Stimulated activated CD4-positive, alpha-beta T cell treated with anti-CD3 and anti-CD28 coated beads, Interleukin-4, amount 100 ng/mL, for 24 hours (primary cell): ENCODE results near the gene CSRP1.

Experiments used
- DNase-seq: peaks from one replicate; pipeline ENCODE4 v3.0.0-alpha.2; 2020

CSRP1 gene

GRCh38 chr1:201447903-201448871, 58.7 kb downstream of the CSRP1 start:
- peak; percentile 65 for DNase-seq

- DNase-seq = no peak
Observed at GRCh38 chr1:201445310-201445709, 61.6 kb downstream of the CSRP1 start.

GRCh38 chr1:201444792-201445191, 62.1 kb downstream of the CSRP1 start:
- no peak for DNase-seq

GRCh38 chr1:201443747-201444146, 63.2 kb downstream of the CSRP1 start:
- DNase-seq = no peak

- no peak for DNase-seq
Observed at GRCh38 chr1:201436969-201437368, 70.0 kb downstream of the CSRP1 start.

GRCh38 chr1:201436393-201436792, 70.5 kb downstream of the CSRP1 start:
- DNase-seq = no peak

GRCh38 chr1:201434266-201434665, 72.7 kb downstream of the CSRP1 start:
- DNase-seq = no peak

- DNase-seq = no peak
Observed at GRCh38 chr1:201433609-201434008, 73.3 kb downstream of the CSRP1 start.
